Loucy (cell line): ENCODE measurements around the gene MST1R.
"Not testable (repeated sequence)": the region's sequence is repeated elsewhere in the genome, so short reads cannot be mapped to it uniquely, and the experiment has no call there.

Experiments used
- H2AFZ ChIP-seq: fragments of 200-600 bp; sonication (generic); 2 replicates; pipeline ENCODE4 v1.6.0; 2016; ENCODE audit warnings: antibody characterized with exemption, mild to moderate bottlenecking, low read length, moderate library complexity
- H3F3A ChIP-seq: fragments of 200-600 bp; 2 replicates; pipeline ENCODE4 v1.6.0; 2016; ENCODE audit warnings: antibody characterized with exemption, low read depth, mild to moderate bottlenecking
- H3K27me3 ChIP-seq: fragments of 200-600 bp; sonication (generic); 2 replicates; pipeline ENCODE4 v1.6.1; 2014; ENCODE audit warnings: low read length, mild to moderate bottlenecking; ENCODE audit not compliant: insufficient read depth, poor library complexity, severe bottlenecking
- H3K36me3 ChIP-seq: fragments of 200-600 bp; sonication (generic); 2 replicates; pipeline ENCODE4 v1.6.1; 2016; ENCODE audit warnings: low read length; ENCODE audit not compliant: insufficient read depth
- H3K4me1 ChIP-seq: fragments of 200-600 bp; sonication (generic); 2 replicates; pipeline ENCODE4 v1.5.1; 2014; ENCODE audit warnings: low read length, mild to moderate bottlenecking; ENCODE audit not compliant: insufficient read depth, poor library complexity, severe bottlenecking
- H3K4me2 ChIP-seq: fragments of 200-600 bp; sonication (generic); 2 replicates; pipeline ENCODE4 v1.6.0; 2014; ENCODE audit warnings: antibody characterized with exemption, low read length, low read depth, mild to moderate bottlenecking; ENCODE audit not compliant: poor library complexity, severe bottlenecking
- H3K4me3 ChIP-seq: fragments of 200-600 bp; sonication (generic); 2 replicates; pipeline ENCODE4 v1.5.1; 2014; ENCODE audit warnings: low read length, mild to moderate bottlenecking, mixed read lengths; ENCODE audit not compliant: poor library complexity, severe bottlenecking
- H3K79me2 ChIP-seq: fragments of 200-600 bp; sonication (generic); 2 replicates; pipeline ENCODE4 v1.6.1; 2014; ENCODE audit warnings: low read length; ENCODE audit not compliant: insufficient read depth
- H3K9ac ChIP-seq: fragments of 200-600 bp; sonication (generic); 2 replicates; pipeline ENCODE4 v1.6.0; 2014; ENCODE audit warnings: mild to moderate bottlenecking, low read depth, low read length, moderate library complexity; ENCODE audit not compliant: poor library complexity, severe bottlenecking
- H3K9me2 ChIP-seq: fragments of 200-600 bp; sonication (generic); replicated peaks from 2 replicates; pipeline ENCODE4 v1.6.1; 2016; ENCODE audit warnings: low read depth, low read length, mixed read lengths
- H3K9me3 ChIP-seq: fragments of 200-600 bp; sonication (generic); 2 replicates; pipeline ENCODE4 v1.6.1; 2014; ENCODE audit warnings: mild to moderate bottlenecking, antibody characterized with exemption, low read length, low read depth; ENCODE audit not compliant: insufficient read depth
- H4K20me1 ChIP-seq: fragments of 200-600 bp; sonication (generic); 2 replicates; pipeline ENCODE4 v1.6.0; 2014; ENCODE audit warnings: antibody characterized with exemption, low read length, mild to moderate bottlenecking; ENCODE audit not compliant: insufficient read depth, poor library complexity, severe bottlenecking
- EZH2phosphoT487 ChIP-seq: fragments of 200-600 bp; IDR thresholded peaks from 2 replicates; pipeline ENCODE4 v1.6.1; 2018; ENCODE audit warnings: antibody characterized with exemption, mild to moderate bottlenecking, moderate library complexity, borderline replicate concordance
- TF ChIP-seq, protein P1 (sequence below): fragments of 200-600 bp; sonication (generic); conservative IDR thresholded peaks from 2 replicates; pipeline ENCODE4 v1.5.1; 2014; ENCODE audit warnings: mild to moderate bottlenecking, antibody characterized with exemption, low read length

Gene MST1R

DNA sequence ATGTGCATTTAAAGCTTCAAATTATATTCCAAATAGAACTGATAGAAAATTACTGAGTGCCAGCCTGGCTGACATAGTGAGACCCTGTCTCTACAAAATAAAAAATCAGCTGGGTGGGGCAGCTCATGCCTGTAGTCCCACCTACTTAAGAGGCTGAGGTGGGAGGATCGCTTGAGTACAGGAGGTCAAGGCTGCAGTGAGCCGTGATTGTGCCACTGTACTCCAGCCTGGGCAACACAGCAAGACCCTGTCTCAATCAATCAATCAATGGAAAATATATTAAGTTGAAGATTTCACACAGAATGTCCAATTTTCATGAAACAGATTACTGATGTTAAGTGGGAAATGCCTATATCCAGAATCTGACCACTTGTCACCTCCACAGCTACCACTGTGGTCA lies 21.8 kb upstream of the MST1R start:
- Histone ChIP-seq H3K36me3 (no peaks in the 10 kb centered on the region), H3K4me3 (no peak overlapping the region), H3K4me2 (no peak overlapping the region), H3F3A (no peaks in the 10 kb centered on the region), H3K9ac (no peak overlapping the region), H3K9me2 (no peaks in the 10 kb centered on the region), H3K79me2 (peaks cover 5% of the 10 kb centered on the region; the same call in 1 of the 2 replicates), H3K9me3 (no peaks in the 10 kb centered on the region), H4K20me1 (no peaks in the 10 kb centered on the region), H3K27me3 (no peaks in the 10 kb centered on the region), H3K4me1 (peaks cover 17% of the 10 kb centered on the region), H2AFZ (no peak overlapping the region)
- TF ChIP-seq, protein P1, sequence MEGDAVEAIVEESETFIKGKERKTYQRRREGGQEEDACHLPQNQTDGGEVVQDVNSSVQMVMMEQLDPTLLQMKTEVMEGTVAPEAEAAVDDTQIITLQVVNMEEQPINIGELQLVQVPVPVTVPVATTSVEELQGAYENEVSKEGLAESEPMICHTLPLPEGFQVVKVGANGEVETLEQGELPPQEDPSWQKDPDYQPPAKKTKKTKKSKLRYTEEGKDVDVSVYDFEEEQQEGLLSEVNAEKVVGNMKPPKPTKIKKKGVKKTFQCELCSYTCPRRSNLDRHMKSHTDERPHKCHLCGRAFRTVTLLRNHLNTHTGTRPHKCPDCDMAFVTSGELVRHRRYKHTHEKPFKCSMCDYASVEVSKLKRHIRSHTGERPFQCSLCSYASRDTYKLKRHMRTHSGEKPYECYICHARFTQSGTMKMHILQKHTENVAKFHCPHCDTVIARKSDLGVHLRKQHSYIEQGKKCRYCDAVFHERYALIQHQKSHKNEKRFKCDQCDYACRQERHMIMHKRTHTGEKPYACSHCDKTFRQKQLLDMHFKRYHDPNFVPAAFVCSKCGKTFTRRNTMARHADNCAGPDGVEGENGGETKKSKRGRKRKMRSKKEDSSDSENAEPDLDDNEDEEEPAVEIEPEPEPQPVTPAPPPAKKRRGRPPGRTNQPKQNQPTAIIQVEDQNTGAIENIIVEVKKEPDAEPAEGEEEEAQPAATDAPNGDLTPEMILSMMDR: no peak
- no peak for TF ChIP-seq EZH2phosphoT487

DNA sequence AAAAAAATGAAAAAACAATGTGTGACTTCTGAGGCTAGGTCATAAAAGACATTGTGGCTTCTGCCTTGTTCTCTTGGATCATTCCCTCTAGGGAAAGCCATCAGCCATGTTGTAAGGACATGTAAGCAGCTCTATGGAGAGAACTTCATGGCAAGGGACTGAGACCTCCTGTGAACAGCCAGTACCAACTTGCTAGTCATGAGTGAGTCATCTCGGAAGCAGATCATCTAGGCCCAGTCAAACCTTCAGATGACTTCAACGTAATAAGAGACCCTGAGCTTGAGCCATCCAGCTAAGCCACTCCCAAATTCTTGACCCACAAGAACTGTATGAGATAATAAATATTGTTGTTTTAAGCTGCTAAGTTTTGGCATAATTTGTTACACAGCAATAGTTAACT lies 21.0 kb upstream of the MST1R start:
- Histone ChIP-seq H3K4me1 (peaks cover 10% of the 10 kb centered on the region), H3F3A (no peaks in the 10 kb centered on the region), H3K79me2 (peaks cover 5% of the 10 kb centered on the region; the same call in 1 of the 2 replicates), H3K9ac (no peak overlapping the region), H4K20me1 (no peaks in the 10 kb centered on the region), H3K36me3 (no peaks in the 10 kb centered on the region), H3K9me2 (no peaks in the 10 kb centered on the region), H3K4me3 (no peak overlapping the region), H3K27me3 (no peaks in the 10 kb centered on the region), H3K9me3 (no peaks in the 10 kb centered on the region), H2AFZ (no peak overlapping the region), H3K4me2 (no peak overlapping the region)
- no peak for TF ChIP-seq EZH2phosphoT487

- H3K4me1 ChIP-seq, H4K20me1 ChIP-seq, H3K9ac ChIP-seq, H3K36me3 ChIP-seq, H3K4me2 ChIP-seq, H3K79me2 ChIP-seq, H3K9me2 ChIP-seq, H3K4me3 ChIP-seq, H2AFZ ChIP-seq, H3K27me3 ChIP-seq, H3F3A ChIP-seq, H3K9me3 ChIP-seq: not testable (repeated sequence)
Observed at GRCh38 chr3:49917806-49918590, 14.3 kb upstream of the MST1R start.

DNA sequence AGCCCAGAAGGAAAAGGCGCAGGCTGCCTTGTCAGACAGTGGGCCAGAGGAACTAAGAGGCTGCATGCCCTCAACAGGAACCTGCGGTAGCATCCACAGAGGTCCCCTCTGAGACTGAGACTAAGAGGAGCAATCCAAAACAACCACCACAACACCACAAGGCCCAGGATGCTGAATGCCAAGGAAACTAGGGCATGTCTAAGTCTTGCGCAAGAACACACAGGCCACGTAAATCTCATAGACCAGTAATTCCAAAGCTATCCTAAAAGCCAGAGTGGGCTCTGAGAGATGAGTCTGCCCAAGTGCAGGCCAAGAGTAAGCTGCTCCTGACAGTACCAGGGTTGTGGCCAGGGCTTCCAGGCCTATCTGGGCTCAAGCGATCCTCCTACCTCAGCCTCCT lies 13.0 kb upstream of the MST1R start:
- no peaks in the 10 kb centered on the region for H3K9me2 ChIP-seq
- H3F3A ChIP-seq: no peaks in the 10 kb centered on the region
- TF ChIP-seq, protein P1: no peak
- TF ChIP-seq EZH2phosphoT487: no peak
- no peaks in the 10 kb centered on the region for H4K20me1 ChIP-seq
- H3K4me1 ChIP-seq: no peaks in the 10 kb centered on the region
- H3K9ac ChIP-seq: no peak overlapping the region
- no peak overlapping the region for H3K4me3 ChIP-seq
- H3K9me3 ChIP-seq: no peaks in the 10 kb centered on the region
- H3K79me2 ChIP-seq: no peaks in the 10 kb centered on the region
- H2AFZ ChIP-seq: no peak overlapping the region
- no peaks in the 10 kb centered on the region for H3K36me3 ChIP-seq
- no peak overlapping the region for H3K4me2 ChIP-seq
- no peaks in the 10 kb centered on the region for H3K27me3 ChIP-seq
